Chondrocyte (in vitro differentiated cells): ENCODE measurements around the gene CNN2. TPM values are rescaled to one million over a fixed set of nuclear protein-coding genes. Genes with fewer than 3 reads are reported as not detected.
A peak's percentile ranks its signal among the peaks of the same experiment; 100 is the strongest.

ENCODE experiments used
- DNase-seq: peaks from one replicate; pipeline ENCODE4 v3.0.0; 2021; ENCODE audit warnings: mixed read lengths, low spot score
- H3K27ac Mint-ChIP-seq: one replicate; pipeline ENCODE4 v1.8.0; 2021; ENCODE audit warnings: mild to moderate bottlenecking, moderate library complexity, mixed read lengths; ENCODE audit not compliant: unreplicated experiment
- H3K27me3 Mint-ChIP-seq: 2 replicates; pipeline ENCODE4 v1.8.0; 2021; ENCODE audit warnings: low read depth, mixed read lengths
- H3K36me3 Mint-ChIP-seq: 2 replicates; pipeline ENCODE4 v1.8.0; 2021; ENCODE audit warnings: low read depth, mixed read lengths
- H3K4me1 Mint-ChIP-seq: 2 replicates; pipeline ENCODE4 v1.8.0; 2021; ENCODE audit warnings: low read depth, mild to moderate bottlenecking, mixed read lengths
- H3K4me3 Mint-ChIP-seq: one replicate; pipeline ENCODE4 v1.8.0; 2021; ENCODE audit warnings: mild to moderate bottlenecking, moderate library complexity, mixed read lengths; ENCODE audit not compliant: unreplicated experiment
- H3K9me3 Mint-ChIP-seq: 2 replicates; pipeline ENCODE4 v1.8.0; 2021; ENCODE audit warnings: low read depth, mixed read lengths
- total RNA-seq: library from RNA; stranded (reverse); gene quantifications from 3 replicates; pipeline ENCODE4 v1.2.1, GENCODE V29; 2021
- TF ChIP-seq, protein P1 (sequence below): fragments of 200-600 bp; sonication (generic); IDR thresholded peaks from 2 replicates; pipeline ENCODE4 v1.5.0; 2021; ENCODE audit warnings: antibody characterized with exemption, mild to moderate bottlenecking, moderate library complexity

Gene CNN2
- total RNA-seq, 1 donor from 2014 or later, result 363 TPM

DNA sequence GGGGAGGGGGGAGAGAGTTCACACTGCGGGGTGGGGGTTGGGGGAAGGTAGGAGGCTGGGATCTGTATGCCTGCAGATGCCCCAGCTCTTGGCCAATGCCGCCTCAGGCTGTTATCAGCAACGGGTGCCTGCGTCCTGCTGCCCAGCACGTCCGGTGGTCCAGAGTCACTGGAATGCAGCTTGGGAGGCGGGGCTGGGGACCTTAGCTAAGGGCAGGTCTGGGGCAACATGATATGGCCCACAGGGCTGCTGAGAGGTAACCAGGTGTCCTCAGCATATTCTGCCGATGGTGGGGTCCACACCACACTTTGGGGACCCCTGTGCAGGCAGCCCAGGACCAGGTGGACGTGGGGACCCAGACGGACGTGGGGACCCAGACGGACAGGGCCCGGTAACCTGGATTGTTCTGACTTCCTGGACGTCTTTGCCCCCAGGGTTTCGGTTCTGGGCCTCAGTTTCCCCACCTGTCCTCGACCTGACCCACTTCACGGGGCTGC, 39.9 kb downstream of the CNN2 start:
- H3K27ac Mint-ChIP-seq, result no peak overlapping the region
- TF ChIP-seq, protein P1, sequence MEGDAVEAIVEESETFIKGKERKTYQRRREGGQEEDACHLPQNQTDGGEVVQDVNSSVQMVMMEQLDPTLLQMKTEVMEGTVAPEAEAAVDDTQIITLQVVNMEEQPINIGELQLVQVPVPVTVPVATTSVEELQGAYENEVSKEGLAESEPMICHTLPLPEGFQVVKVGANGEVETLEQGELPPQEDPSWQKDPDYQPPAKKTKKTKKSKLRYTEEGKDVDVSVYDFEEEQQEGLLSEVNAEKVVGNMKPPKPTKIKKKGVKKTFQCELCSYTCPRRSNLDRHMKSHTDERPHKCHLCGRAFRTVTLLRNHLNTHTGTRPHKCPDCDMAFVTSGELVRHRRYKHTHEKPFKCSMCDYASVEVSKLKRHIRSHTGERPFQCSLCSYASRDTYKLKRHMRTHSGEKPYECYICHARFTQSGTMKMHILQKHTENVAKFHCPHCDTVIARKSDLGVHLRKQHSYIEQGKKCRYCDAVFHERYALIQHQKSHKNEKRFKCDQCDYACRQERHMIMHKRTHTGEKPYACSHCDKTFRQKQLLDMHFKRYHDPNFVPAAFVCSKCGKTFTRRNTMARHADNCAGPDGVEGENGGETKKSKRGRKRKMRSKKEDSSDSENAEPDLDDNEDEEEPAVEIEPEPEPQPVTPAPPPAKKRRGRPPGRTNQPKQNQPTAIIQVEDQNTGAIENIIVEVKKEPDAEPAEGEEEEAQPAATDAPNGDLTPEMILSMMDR, result no peak
- H3K36me3 Mint-ChIP-seq, result no peaks in the 10 kb centered on the region
- H3K4me3 Mint-ChIP-seq, result no peak overlapping the region
- no peak for DNase-seq
- H3K27me3 Mint-ChIP-seq, result peaks cover 15% of the 10 kb centered on the region
- H3K4me1 Mint-ChIP-seq, result peaks cover 3% of the 10 kb centered on the region
- no peaks in the 10 kb centered on the region for H3K9me3 Mint-ChIP-seq

- no peak for DNase-seq
- H3K27ac Mint-ChIP-seq, result no peak within 1 kb of the TSS
- peaks cover 18% of the 10 kb centered on the region for H3K27me3 Mint-ChIP-seq
- no peaks in the 10 kb centered on the region for H3K36me3 Mint-ChIP-seq
- peaks cover 6% of the 10 kb centered on the region for H3K4me1 Mint-ChIP-seq
- TF ChIP-seq, protein P1, result no peak
- H3K9me3 Mint-ChIP-seq, result no peaks in the 10 kb centered on the region
- peak within 1 kb of the TSS; percentile 45 for H3K4me3 Mint-ChIP-seq
These were observed 40.4 kb downstream of the CNN2 start, which contains the start of gene ARHGAP45 for GRCh38 chr19:1066748-1067340. ARHGAP45 (plus strand) TSS chr19:1067167; CDS start chr19:1067406, 239 bp downstream.

- H3K36me3 Mint-ChIP-seq, result no peaks in the 10 kb centered on the region
- H3K9me3 Mint-ChIP-seq, result no peaks in the 10 kb centered on the region
- H3K27ac Mint-ChIP-seq, result no peak overlapping the region
- H3K4me3 Mint-ChIP-seq, result no peak overlapping the region
- TF ChIP-seq, protein P1, result no peak
- DNase-seq, result no peak
- H3K27me3 Mint-ChIP-seq, result peaks cover 20% of the 10 kb centered on the region
- H3K4me1 Mint-ChIP-seq, result peaks cover 8% of the 10 kb centered on the region
These were observed 41.0 kb downstream of the CNN2 start for GRCh38 chr19:1067341-1067957.

- Mint-ChIP-seq H3K27me3 (peaks cover 22% of the 10 kb centered on the region), H3K27ac (no peak overlapping the region), H3K36me3 (no peaks in the 10 kb centered on the region), H3K4me1 (peaks cover 8% of the 10 kb centered on the region), H3K9me3 (no peaks in the 10 kb centered on the region), H3K4me3 (no peak overlapping the region)
- DNase-seq, result peak; percentile 88
- TF ChIP-seq, protein P1, result no peak
These were observed 41.9 kb downstream of the CNN2 start for GRCh38 chr19:1068009-1069001.
